Fibroblast of lung (primary cell): ENCODE data around the gene WAS.

Experiments used
- EZH2 ChIP-seq: IDR thresholded peaks from 2 replicates; pipeline ENCODE4 v1.5.1; 2012; ENCODE audit warnings: low read length, control low read depth, mild to moderate bottlenecking; ENCODE audit errors: missing control alignments
- TF ChIP-seq, protein P1 (sequence below), 2 donors: IDR thresholded peaks in 1 of 2; conservative IDR thresholded peaks in 1 of 2; 1 replicate in 1 of 2; 2 replicates in 1 of 2; pipeline ENCODE4 v1.5.1; 2011 to 2012; ENCODE audit warnings: low read length in 2 of 2, control low read depth in 1 of 2, inconsistent platforms in 1 of 2, low read depth in 1 of 2, mild to moderate bottlenecking in 1 of 2

- TF ChIP-seq, protein P1, sequence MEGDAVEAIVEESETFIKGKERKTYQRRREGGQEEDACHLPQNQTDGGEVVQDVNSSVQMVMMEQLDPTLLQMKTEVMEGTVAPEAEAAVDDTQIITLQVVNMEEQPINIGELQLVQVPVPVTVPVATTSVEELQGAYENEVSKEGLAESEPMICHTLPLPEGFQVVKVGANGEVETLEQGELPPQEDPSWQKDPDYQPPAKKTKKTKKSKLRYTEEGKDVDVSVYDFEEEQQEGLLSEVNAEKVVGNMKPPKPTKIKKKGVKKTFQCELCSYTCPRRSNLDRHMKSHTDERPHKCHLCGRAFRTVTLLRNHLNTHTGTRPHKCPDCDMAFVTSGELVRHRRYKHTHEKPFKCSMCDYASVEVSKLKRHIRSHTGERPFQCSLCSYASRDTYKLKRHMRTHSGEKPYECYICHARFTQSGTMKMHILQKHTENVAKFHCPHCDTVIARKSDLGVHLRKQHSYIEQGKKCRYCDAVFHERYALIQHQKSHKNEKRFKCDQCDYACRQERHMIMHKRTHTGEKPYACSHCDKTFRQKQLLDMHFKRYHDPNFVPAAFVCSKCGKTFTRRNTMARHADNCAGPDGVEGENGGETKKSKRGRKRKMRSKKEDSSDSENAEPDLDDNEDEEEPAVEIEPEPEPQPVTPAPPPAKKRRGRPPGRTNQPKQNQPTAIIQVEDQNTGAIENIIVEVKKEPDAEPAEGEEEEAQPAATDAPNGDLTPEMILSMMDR (conservative IDR thresholded peaks at IDR 0.05 in 1 of 2, IDR thresholded peaks at IDR 0.05 in 1 of 2; ENCODE audit: low read depth in 1 of 2, low read length in 2 of 2), result no peak
- TF ChIP-seq EZH2, result no peak
These were observed at the start of gene WAS for GRCh38 chrX:48683411-48683982.
